ENCODE data around the gene CHTOP. TPM values are rescaled to one million over a fixed set of nuclear protein-coding genes. Genes with fewer than 3 reads are reported as not detected.
A peak's percentile ranks its signal among the peaks of the same experiment; 100 is the strongest.

Gene CHTOP
- total RNA-seq, 6 experiments from 2014 or later: 21.9 to 29.7 (median 26.0) TPM

DNA sequence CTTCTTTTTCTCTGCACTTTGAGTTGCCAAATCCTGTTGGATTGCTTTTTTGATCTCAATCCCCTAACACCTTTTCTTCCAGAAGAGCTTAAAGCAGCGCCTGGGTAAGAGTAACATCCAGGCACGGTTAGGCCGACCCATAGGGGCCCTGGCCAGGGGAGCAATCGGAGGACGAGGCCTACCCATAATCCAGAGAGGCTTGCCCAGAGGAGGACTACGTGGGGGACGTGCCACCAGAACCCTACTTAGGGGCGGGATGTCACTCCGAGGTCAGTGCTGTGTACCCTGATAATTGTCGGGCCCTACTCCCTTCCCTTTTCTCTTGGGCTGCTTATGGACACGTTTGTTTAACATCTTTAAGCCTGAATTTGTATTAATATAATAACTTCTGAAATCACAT is 8.3 kb downstream of the CHTOP start:
- peaks cover 0 to 16% (median 8%) of the 10 kb centered on the region in 4 donors for H3K4me1 ChIP-seq
- DNase-seq (no peak), ATAC-seq (no peak)
- no peak overlapping the region for H3K27ac ChIP-seq
- H3K4me3 ChIP-seq: no peak overlapping the region
- no peaks in the 10 kb centered on the region for H3K9me3 ChIP-seq
- WGBS (ENCODE audit: insufficient coverage, low coverage, low lambda C conversion rate, missing lambda C conversion rate): 82% methylated on average over 11 of the region's 11 CpGs
- H3K36me3 ChIP-seq: peaks cover 8 to 90% (median 66%) of the 10 kb centered on the region in 4 donors
- no peaks in the 10 kb centered on the region for H3K27me3 ChIP-seq
- intact Hi-C loops (cut with DNase I): loop anchor here in 1 of 2 donors (10.0 kb wide), 1 partner anchor 67 kb away; no protein-coding TSS in a partner anchor
- TF ChIP-seq, protein P1, sequence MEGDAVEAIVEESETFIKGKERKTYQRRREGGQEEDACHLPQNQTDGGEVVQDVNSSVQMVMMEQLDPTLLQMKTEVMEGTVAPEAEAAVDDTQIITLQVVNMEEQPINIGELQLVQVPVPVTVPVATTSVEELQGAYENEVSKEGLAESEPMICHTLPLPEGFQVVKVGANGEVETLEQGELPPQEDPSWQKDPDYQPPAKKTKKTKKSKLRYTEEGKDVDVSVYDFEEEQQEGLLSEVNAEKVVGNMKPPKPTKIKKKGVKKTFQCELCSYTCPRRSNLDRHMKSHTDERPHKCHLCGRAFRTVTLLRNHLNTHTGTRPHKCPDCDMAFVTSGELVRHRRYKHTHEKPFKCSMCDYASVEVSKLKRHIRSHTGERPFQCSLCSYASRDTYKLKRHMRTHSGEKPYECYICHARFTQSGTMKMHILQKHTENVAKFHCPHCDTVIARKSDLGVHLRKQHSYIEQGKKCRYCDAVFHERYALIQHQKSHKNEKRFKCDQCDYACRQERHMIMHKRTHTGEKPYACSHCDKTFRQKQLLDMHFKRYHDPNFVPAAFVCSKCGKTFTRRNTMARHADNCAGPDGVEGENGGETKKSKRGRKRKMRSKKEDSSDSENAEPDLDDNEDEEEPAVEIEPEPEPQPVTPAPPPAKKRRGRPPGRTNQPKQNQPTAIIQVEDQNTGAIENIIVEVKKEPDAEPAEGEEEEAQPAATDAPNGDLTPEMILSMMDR (IDR thresholded peaks at IDR 0.05): no peak
- no peak for TF ChIP-seq POLR2A (IDR thresholded peaks at IDR 0.05)

DNA sequence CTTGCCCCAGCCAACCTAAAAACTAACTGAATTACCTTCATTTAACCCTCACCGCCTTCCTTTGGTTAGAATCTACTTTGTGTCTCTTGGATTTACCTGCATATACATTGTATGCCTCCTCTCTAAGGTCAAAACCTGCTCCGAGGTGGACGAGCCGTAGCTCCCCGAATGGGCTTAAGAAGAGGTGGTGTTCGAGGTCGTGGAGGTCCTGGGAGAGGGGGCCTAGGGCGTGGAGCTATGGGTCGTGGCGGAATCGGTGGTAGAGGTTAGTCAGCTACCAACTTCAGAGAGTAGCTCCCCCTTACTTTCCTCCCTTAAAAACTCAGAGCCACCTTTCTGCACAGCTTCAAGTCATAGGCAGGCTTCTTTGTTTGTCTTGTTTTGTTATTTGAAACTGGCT is 9.2 kb downstream of the CHTOP start:
- Histone ChIP-seq H3K27me3 (no peaks in the 10 kb centered on the region), H3K4me1 (peaks cover 0 to 16% (median 8%) of the 10 kb centered on the region in 4 donors), H3K27ac (no peak overlapping the region), H3K4me3 (no peak overlapping the region), H3K9me3 (no peaks in the 10 kb centered on the region), H3K36me3 (peaks cover 8 to 80% (median 61%) of the 10 kb centered on the region in 4 donors)
- DNase-seq (no peak), ATAC-seq (no peak)
- TF ChIP-seq POLR2A (IDR thresholded peaks at IDR 0.05): no peak
- intact Hi-C loops (cut with DNase I): loop anchor here in 1 of 2 donors (10.0 kb wide), 1 partner anchor 68 kb away; no protein-coding TSS in a partner anchor
- 91% methylated on average over 11 of the region's 11 CpGs for WGBS (ENCODE audit: insufficient coverage, low coverage, low lambda C conversion rate, missing lambda C conversion rate)

DNA sequence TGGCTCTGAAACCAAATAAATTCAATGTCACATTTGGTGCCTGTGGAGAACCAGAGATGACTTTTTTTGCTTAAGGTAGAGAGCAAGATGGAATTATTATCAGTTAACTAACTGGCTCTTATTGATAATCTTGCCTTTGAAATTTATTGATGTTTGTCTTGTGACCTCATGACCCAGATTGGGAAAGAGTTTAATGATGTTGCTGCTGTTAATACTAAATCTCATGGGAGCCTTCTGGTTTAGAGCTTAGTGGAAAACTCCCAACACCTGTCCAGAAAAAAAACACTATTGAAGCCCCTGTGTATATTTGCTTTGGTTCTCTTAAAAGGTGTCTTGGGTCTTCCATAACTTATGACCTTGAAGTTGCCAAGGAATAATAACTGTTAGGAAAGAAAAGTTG is 9.9 kb downstream of the CHTOP start:
- Histone ChIP-seq H3K4me3 (no peak overlapping the region), H3K36me3 (peaks cover 8 to 73% (median 57%) of the 10 kb centered on the region in 4 donors), H3K27me3 (no peaks in the 10 kb centered on the region), H3K27ac (peak overlapping the region in 1 of 3 donors; percentile 33), H3K4me1 (peaks cover 0 to 16% (median 8%) of the 10 kb centered on the region in 4 donors), H3K9me3 (no peaks in the 10 kb centered on the region)
- intact Hi-C loops (cut with DNase I): loop anchor here in 1 of 2 donors (10.0 kb wide), 1 partner anchor 69 kb away; no protein-coding TSS in a partner anchor
- DNase-seq (no peak), ATAC-seq (peak; percentile 46 to 76 (median 70))
- no peak for TF ChIP-seq POLR2A (IDR thresholded peaks at IDR 0.05)
- TF ChIP-seq, protein P1 (IDR thresholded peaks at IDR 0.05): no peak

DNA sequence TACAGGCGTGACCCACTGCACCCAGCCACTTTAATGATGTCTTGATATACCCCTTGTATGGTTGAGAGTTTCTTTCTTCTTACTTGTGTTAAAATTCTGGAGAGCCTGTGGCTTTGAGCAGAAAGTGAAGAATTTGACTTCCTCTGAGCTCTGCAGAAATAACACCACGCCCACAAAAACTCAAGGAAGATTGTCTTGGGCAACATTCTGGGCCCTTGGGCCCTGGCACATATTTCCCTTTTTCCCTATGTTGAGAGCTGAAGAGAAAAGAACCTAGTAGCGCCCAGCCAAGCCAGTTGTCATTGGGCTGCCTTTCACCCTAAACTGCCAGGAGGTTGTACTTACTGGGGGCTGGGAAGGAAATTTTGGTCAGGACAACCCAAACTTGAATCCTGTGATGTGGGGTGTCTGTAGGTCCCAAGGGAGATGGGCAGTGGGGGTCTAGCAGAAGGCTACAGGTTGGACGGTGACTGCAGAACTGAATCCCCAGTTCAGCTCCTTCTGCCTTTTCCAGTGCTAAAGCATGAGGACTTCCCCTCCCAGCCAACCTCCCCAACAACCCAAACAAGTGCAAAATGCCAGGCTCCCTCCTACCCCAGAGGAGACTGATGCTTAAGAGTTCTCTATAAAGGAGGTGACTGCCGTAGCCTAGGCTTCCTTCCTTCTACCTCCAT is 12.9 kb downstream of the CHTOP start:
- Histone ChIP-seq H3K9me3 (no peaks in the 10 kb centered on the region), H3K36me3 (peaks cover 5 to 46% (median 33%) of the 10 kb centered on the region in 4 donors), H3K27me3 (no peaks in the 10 kb centered on the region), H3K4me1 (peaks cover 0 to 29% (median 15%) of the 10 kb centered on the region in 4 donors), H3K27ac (no peak overlapping the region), H3K4me3 (no peak overlapping the region)
- peak in 1 of 4 donors; percentile 11 for ATAC-seq
- 95% methylated on average over 3 of the region's 5 CpGs for WGBS (ENCODE audit: insufficient coverage, low coverage, low lambda C conversion rate, missing lambda C conversion rate)
- TF ChIP-seq, protein P1 (IDR thresholded peaks at IDR 0.05): no peak
- no peak for TF ChIP-seq POLR2A (IDR thresholded peaks at IDR 0.05)
- DNase-seq: no peak
- intact Hi-C loops (cut with DNase I): loop anchor here in 1 of 2 donors (10.0 kb wide), 1 partner anchor 72 kb away; no protein-coding TSS in a partner anchor

DNA sequence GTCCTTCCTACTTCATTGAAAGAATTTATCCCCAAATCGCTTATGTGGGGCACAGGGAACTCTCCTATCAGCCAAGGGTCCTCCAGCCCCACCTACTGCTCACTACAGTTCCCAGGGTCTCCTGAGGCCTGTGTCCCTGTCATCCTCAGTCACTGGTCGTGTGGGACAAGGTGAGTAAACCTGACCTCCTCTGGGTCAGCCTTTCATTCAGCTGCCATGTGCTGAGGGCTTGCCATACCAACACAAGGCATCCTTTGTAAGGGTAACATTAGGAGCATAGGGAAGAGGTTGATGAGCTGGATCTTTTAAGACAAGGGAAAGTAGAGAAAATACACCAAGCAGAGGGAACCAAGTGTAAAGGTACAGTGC is 13.5 kb downstream of the CHTOP start:
- ATAC-seq: no peak
- DNase-seq: no peak
- 50% methylated on average over 2 of the region's 2 CpGs for WGBS (ENCODE audit: insufficient coverage, low coverage, low lambda C conversion rate, missing lambda C conversion rate)
- intact Hi-C loops (cut with DNase I): loop anchor here in 1 of 2 donors (10.0 kb wide), 1 partner anchor 73 kb away; no protein-coding TSS in a partner anchor
- Histone ChIP-seq H3K4me3 (no peak overlapping the region), H3K9me3 (no peaks in the 10 kb centered on the region), H3K4me1 (peaks cover 0 to 29% (median 15%) of the 10 kb centered on the region in 4 donors), H3K27ac (no peak overlapping the region), H3K36me3 (peaks cover 0 to 41% (median 27%) of the 10 kb centered on the region in 4 donors), H3K27me3 (no peaks in the 10 kb centered on the region)
- TF ChIP-seq, protein P1 (IDR thresholded peaks at IDR 0.05): no peak
- TF ChIP-seq POLR2A (IDR thresholded peaks at IDR 0.05): peak; percentile 6

Measured in right lobe of liver (tissue), 6 donors.